Vagina (tissue), 2 donors: Measurements from ENCODE around the gene CD300LD. TPM values are rescaled to one million over a fixed set of nuclear protein-coding genes. Genes with fewer than 3 reads are reported as not detected.

Source experiments
- DNase-seq, 2 donors: peaks; one replicate each; pipeline ENCODE4 v3.0.0-alpha.2; 2017; ENCODE audit errors: extremely low spot score in 2 of 2
- H3K27ac ChIP-seq: fragments of 200-600 bp; sonication (generic); one replicate; pipeline ENCODE4 v1.5.1; 2019
- H3K27me3 ChIP-seq: fragments of 200-600 bp; sonication (generic); one replicate; pipeline ENCODE4 v1.5.1; 2019
- H3K36me3 ChIP-seq, 2 donors: fragments of 200-600 bp; sonication (generic); one replicate each; pipeline ENCODE4 v1.5.1; 2017 to 2019
- H3K4me1 ChIP-seq: fragments of 200-600 bp; sonication (generic); one replicate; pipeline ENCODE4 v1.5.1; 2019
- H3K4me3 ChIP-seq, 2 donors: fragments of 200-600 bp; sonication (generic); 1 replicate in 1 of 2; 2 replicates in 1 of 2; pipeline ENCODE4 v1.5.1; 2016 to 2019
- H3K9me3 ChIP-seq: fragments of 200-600 bp; sonication (generic); one replicate; pipeline ENCODE4 v1.5.1; 2019
- POLR2A ChIP-seq, 2 donors: fragments of 450-650 bp; IDR thresholded peaks; one replicate each; pipeline ENCODE4 v1.6.1; 2017; ENCODE audit warnings: antibody characterized with exemption in 2 of 2, mild to moderate bottlenecking in 2 of 2, moderate library complexity in 2 of 2
- POLR2AphosphoS5 ChIP-seq, 2 donors: sonication (generic); formaldehyde crosslinking; IDR thresholded peaks; one replicate each; pipeline ENCODE4 v1.9.0; 2017; ENCODE audit warnings: antibody characterized with exemption in 2 of 2, mild to moderate bottlenecking in 2 of 2, low read depth in 1 of 2; ENCODE audit not compliant: insufficient read depth in 1 of 2
- intact Hi-C: fragments of 100-400 bp; cut with DNase I; formaldehyde crosslinking; loops from one replicate; pipeline ENCODE4 v1.15.1; 2023
- total RNA-seq: library from RNA; depleted of rRNA; stranded (reverse); fragments of >200 nt; gene quantifications from one replicate; pipeline ENCODE4 v1.2.3, GENCODE V29; 2016
- TF ChIP-seq, protein P1 (sequence below), 3 experiments: fragments of 450-650 bp in 2 of 3; fragments of 200-600 bp in 1 of 3; sonication (generic) in 1 of 3; IDR thresholded peaks; one replicate each; pipeline ENCODE4 v1.5.1; 2017 to 2019; ENCODE audit warnings: antibody characterized with exemption in 3 of 3, mild to moderate bottlenecking in 2 of 3, moderate library complexity in 2 of 3

CD300LD gene
- total RNA-seq, 1 donor from 2014 or later = not detected

DNA sequence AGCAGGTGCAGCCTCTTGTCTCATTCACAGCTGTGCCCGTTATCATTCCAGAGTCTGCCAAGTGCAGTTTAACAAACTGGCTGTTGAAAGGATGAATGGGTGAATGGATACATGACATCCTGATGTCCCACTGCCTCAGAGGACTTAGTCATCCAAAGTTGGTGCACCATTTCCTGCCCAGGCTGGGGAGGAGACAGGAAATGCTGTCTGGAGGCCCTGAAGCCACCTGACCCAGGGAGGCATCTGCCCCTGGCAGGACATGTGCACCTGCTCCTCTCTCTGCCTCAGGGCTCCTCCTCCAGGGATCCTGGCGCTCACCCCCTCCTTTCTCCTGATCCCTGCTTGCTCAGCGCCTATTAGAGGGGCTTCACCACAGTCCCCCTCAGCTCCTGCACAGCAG is 44.3 kb downstream of the CD300LD start:
- no peaks in the 10 kb centered on the region for H3K27me3 ChIP-seq
- TF ChIP-seq, protein P1, sequence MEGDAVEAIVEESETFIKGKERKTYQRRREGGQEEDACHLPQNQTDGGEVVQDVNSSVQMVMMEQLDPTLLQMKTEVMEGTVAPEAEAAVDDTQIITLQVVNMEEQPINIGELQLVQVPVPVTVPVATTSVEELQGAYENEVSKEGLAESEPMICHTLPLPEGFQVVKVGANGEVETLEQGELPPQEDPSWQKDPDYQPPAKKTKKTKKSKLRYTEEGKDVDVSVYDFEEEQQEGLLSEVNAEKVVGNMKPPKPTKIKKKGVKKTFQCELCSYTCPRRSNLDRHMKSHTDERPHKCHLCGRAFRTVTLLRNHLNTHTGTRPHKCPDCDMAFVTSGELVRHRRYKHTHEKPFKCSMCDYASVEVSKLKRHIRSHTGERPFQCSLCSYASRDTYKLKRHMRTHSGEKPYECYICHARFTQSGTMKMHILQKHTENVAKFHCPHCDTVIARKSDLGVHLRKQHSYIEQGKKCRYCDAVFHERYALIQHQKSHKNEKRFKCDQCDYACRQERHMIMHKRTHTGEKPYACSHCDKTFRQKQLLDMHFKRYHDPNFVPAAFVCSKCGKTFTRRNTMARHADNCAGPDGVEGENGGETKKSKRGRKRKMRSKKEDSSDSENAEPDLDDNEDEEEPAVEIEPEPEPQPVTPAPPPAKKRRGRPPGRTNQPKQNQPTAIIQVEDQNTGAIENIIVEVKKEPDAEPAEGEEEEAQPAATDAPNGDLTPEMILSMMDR (IDR thresholded peaks at IDR 0.05) = no peak
- TF ChIP-seq POLR2AphosphoS5 (IDR thresholded peaks at IDR 0.05; ENCODE audit: insufficient read depth in 1 of 2, low read depth in 1 of 2) = no peak
- no peak for TF ChIP-seq POLR2A (IDR thresholded peaks at IDR 0.05)
- H3K27ac ChIP-seq = no peak overlapping the region
- H3K4me3 ChIP-seq = no peak overlapping the region
- H3K36me3 ChIP-seq = no peaks in the 10 kb centered on the region
- H3K4me1 ChIP-seq = no peaks in the 10 kb centered on the region
- intact Hi-C loops = no loop called here
- H3K9me3 ChIP-seq = no peaks in the 10 kb centered on the region
- DNase-seq = no peak

DNA sequence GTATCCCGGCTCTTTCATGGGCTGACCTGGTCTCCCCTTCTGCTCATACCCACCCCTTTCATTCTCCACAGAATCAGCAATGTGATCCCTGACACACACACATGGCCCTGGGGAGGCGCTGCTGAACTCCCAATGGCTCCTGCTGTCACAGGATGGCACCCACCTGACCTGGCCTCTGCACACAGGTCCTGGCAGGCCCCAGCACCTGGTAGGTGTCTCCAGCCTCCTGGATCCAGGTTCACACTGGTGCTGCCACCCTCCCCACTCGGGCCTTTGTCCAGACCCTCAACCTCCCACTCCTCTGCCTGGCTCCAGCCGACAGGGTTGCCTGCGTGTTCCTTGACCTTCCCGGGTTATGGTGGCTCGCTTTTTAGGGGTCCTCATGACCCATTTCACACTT is 44.8 kb downstream of the CD300LD start:
- Histone ChIP-seq H3K9me3 (no peaks in the 10 kb centered on the region), H3K4me1 (no peaks in the 10 kb centered on the region), H3K27ac (no peak overlapping the region), H3K4me3 (no peak overlapping the region), H3K36me3 (no peaks in the 10 kb centered on the region), H3K27me3 (no peaks in the 10 kb centered on the region)
- no peak for DNase-seq
- intact Hi-C loops = no loop called here
- no peak for TF ChIP-seq POLR2AphosphoS5 (IDR thresholded peaks at IDR 0.05; ENCODE audit: insufficient read depth in 1 of 2, low read depth in 1 of 2)
- TF ChIP-seq, protein P1 (IDR thresholded peaks at IDR 0.05) = no peak
- TF ChIP-seq POLR2A (IDR thresholded peaks at IDR 0.05) = no peak

DNA sequence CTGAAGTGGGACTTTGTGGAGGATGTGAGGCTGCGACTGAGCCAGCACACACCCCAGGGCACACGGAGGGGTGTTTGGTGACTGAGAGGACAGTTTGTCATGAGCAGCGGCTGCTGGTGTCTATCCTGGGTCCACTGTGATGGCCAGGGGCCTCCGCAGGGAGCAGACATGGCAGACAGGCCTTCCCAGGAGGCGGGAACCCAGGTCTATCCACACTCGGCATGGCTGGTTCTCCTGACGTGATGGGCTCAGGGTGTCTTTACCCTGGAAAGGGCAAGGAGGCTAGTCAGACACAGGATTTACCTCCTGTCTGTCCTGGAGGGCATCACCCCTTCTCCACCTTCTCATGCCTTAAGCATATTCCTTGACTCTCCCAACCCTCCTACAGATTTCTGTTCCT is 45.5 kb downstream of the CD300LD start:
- no peak overlapping the region for H3K4me3 ChIP-seq
- intact Hi-C loops = no loop called here
- H3K36me3 ChIP-seq = no peaks in the 10 kb centered on the region
- no peaks in the 10 kb centered on the region for H3K27me3 ChIP-seq
- H3K27ac ChIP-seq = no peak overlapping the region
- no peaks in the 10 kb centered on the region for H3K9me3 ChIP-seq
- H3K4me1 ChIP-seq = no peaks in the 10 kb centered on the region
- no peak for DNase-seq
- TF ChIP-seq POLR2AphosphoS5 (IDR thresholded peaks at IDR 0.05; ENCODE audit: insufficient read depth in 1 of 2, low read depth in 1 of 2) (no peak), POLR2A (IDR thresholded peaks at IDR 0.05) (no peak)

DNA sequence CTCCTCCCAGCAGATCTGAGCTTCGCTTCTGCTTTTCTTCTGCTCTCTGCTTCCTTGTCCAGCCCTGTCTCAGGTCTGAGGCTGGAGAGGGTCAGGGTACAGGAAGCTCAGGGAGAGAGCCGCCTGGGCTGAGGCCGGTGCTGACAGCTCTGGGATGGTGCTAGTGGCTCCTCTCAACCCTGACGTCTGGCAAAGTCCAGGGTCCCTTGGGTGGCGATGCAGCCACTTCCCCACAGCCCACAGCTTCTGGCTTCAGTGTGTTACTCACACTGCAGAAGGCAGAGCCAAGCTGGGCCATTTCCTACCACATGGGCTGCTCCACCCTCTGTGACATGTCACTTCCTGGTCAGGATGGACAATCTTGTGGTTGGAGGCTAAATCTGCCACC is 46.2 kb downstream of the CD300LD start, which contains the start of gene CD300C:
Gene CD300C, minus strand, starts transcription at position 273 of the 388 bp plus-strand sequence. CDS start 333 bp downstream, outside the sequence.
- H3K27me3 ChIP-seq = no peaks in the 10 kb centered on the region
- intact Hi-C loops = no loop called here
- H3K27ac ChIP-seq = no peak within 1 kb of the TSS
- no peak for DNase-seq
- no peaks in the 10 kb centered on the region for H3K36me3 ChIP-seq
- no peaks in the 10 kb centered on the region for H3K9me3 ChIP-seq
- no peak within 1 kb of the TSS for H3K4me3 ChIP-seq
- H3K4me1 ChIP-seq = no peaks in the 10 kb centered on the region
- TF ChIP-seq POLR2AphosphoS5 (IDR thresholded peaks at IDR 0.05; ENCODE audit: insufficient read depth in 1 of 2, low read depth in 1 of 2) = no peak
- TF ChIP-seq, protein P1 (IDR thresholded peaks at IDR 0.05) = no peak

DNA sequence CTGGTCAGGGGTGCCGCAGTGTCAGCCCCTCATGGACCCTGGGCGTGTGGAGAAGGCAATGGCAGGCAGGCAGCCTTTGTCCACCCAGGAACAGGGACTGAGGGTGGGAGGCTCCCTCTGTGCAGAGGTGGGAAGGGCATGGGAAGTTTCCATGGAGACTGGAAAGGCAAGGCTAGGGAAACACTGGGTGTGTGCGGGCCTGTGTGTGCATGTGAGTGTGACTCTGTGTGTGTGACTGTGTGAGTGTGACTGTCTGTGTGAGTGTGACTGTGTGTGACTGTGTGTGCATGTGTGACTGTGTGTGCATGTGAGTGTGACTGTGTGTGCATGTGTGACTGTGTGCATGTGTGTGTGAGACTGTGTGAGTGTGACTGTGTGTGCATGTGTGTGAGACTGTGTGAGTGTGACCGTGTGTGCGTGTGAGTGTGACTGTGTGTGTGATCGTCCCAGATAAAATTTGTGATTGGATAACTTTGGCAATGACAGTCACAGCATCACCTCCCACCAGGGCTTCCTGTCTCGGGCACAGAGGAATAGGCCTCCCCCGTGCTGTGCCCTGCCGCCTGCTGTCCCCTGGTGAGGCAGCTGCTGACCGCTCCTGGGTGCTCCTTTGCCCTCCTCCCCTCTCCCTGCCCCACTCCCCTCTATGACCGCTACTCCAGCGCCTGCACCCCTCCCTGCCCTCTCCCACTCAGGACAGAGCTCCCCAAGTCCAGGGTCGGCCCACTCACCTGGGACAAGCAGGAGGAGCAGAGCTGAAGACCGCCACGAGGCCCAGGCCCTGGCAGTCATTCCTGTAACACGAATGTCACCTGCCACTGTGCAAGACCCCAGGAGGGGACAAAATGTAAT is 46.9 kb downstream of the CD300LD start:
- H3K27me3 ChIP-seq = no peaks in the 10 kb centered on the region
- intact Hi-C loops = no loop called here
- H3K27ac ChIP-seq = no peak overlapping the region
- TF ChIP-seq POLR2AphosphoS5 (IDR thresholded peaks at IDR 0.05; ENCODE audit: insufficient read depth in 1 of 2, low read depth in 1 of 2) = no peak
- TF ChIP-seq POLR2A (IDR thresholded peaks at IDR 0.05) = no peak
- H3K9me3 ChIP-seq = no peaks in the 10 kb centered on the region
- no peaks in the 10 kb centered on the region for H3K4me1 ChIP-seq
- DNase-seq = no peak
- no peak overlapping the region for H3K4me3 ChIP-seq
- H3K36me3 ChIP-seq = no peaks in the 10 kb centered on the region
